ENCODE data around the gene ZNF44.

- no peak for TF ChIP-seq CTCF (conservative IDR thresholded peaks at IDR 0.05; ENCODE audit: low read depth in 2 of 2)
- TF ChIP-seq REST (IDR thresholded peaks at IDR 0.05; ENCODE audit: unreplicated experiment): no peak
- no peak for TF ChIP-seq ETS1 (IDR thresholded peaks at IDR 0.05)
- TF ChIP-seq CREB1 (CRISPR knock-in tag; IDR thresholded peaks at IDR 0.05; ENCODE audit: low read depth): no peak
- no peak for TF ChIP-seq POLR2AphosphoS5 (IDR thresholded peaks at IDR 0.05; ENCODE audit: low read depth)
- no peak for TF ChIP-seq ZNF331 (CRISPR knock-in tag; IDR thresholded peaks at IDR 0.05; ENCODE audit: low read depth)
- no peak for TF ChIP-seq EZH2phosphoT487 (IDR thresholded peaks at IDR 0.05; ENCODE audit: unreplicated experiment)
- no peak for TF ChIP-seq NANOG (IDR thresholded peaks at IDR 0.05; ENCODE audit: borderline replicate concordance)
- no peak for TF ChIP-seq EZH2 (IDR thresholded peaks at IDR 0.05; ENCODE audit: low read depth, unreplicated experiment)
- TF ChIP-seq STAT1 (IDR thresholded peaks at IDR 0.05; ENCODE audit: unreplicated experiment): no peak
- TF ChIP-seq ZNF114 (CRISPR knock-in tag; IDR thresholded peaks at IDR 0.05): no peak
- no peak for TF ChIP-seq JUNB (IDR thresholded peaks at IDR 0.05; ENCODE audit: unreplicated experiment)
These were observed 64.7 kb downstream of the ZNF44 start for GRCh38 chr19:12229990-12230389.

All from GM23338 (cell line).